GM23338 (cell line): ENCODE results near the gene PCLO. TPM values are rescaled to one million over a fixed set of nuclear protein-coding genes. Genes with fewer than 3 reads are reported as not detected.

Source experiments
- ATAC-seq: fragments of 200-7000 bp; cut with Tn5 transposase; 3 replicates; pipeline ENCODE4 v1.9.1; 2020
- DNase-seq: peaks from one replicate; pipeline ENCODE4 v3.0.0-alpha.2; 2015; ENCODE audit warnings: low spot score
- H2AFZ ChIP-seq: fragments of 200-600 bp; sonication (generic); 2 replicates; pipeline ENCODE4 v1.8.0; 2016; ENCODE audit warnings: antibody characterized with exemption, mild to moderate bottlenecking, moderate library complexity
- H3F3A ChIP-seq: fragments of 200-600 bp; sonication (generic); replicated peaks from 2 replicates; pipeline ENCODE4 v1.8.0; 2017; ENCODE audit warnings: antibody characterized with exemption, mixed run types, low read depth
- H3K27ac ChIP-seq: fragments of 200-600 bp; sonication (generic); 2 replicates; pipeline ENCODE4 v1.6.1; 2016; ENCODE audit warnings: low read depth
- H3K27me3 ChIP-seq: fragments of 200-600 bp; sonication (generic); 2 replicates; pipeline ENCODE4 v1.8.0; 2016; ENCODE audit warnings: mild to moderate bottlenecking, mixed run types, moderate library complexity; ENCODE audit not compliant: insufficient read depth
- H3K36me3 ChIP-seq: fragments of 200-600 bp; sonication (generic); 2 replicates; pipeline ENCODE4 v1.8.0; 2016; ENCODE audit warnings: mild to moderate bottlenecking; ENCODE audit not compliant: insufficient read depth
- H3K4me1 ChIP-seq: fragments of 200-600 bp; sonication (generic); 2 replicates; pipeline ENCODE4 v1.8.0; 2016; ENCODE audit warnings: mild to moderate bottlenecking, moderate library complexity; ENCODE audit not compliant: insufficient read depth
- H3K4me2 ChIP-seq: fragments of 200-600 bp; sonication (generic); 2 replicates; pipeline ENCODE4 v1.7.1; 2017; ENCODE audit warnings: mixed run types
- H3K4me3 ChIP-seq: fragments of 200-600 bp; sonication (generic); 2 replicates; pipeline ENCODE4 v1.6.1; 2016; ENCODE audit warnings: mixed run types
- H3K79me2 ChIP-seq: fragments of 200-600 bp; sonication (generic); replicated peaks from 2 replicates; pipeline ENCODE4 v1.8.0; 2017; ENCODE audit warnings: mild to moderate bottlenecking; ENCODE audit not compliant: insufficient read depth
- H3K9me2 ChIP-seq: fragments of 200-600 bp; sonication (generic); 2 replicates; pipeline ENCODE4 v1.8.0; 2017; ENCODE audit not compliant: insufficient read depth
- H4K20me1 ChIP-seq: fragments of 200-600 bp; sonication (generic); replicated peaks from 2 replicates; pipeline ENCODE4 v1.8.0; 2017; ENCODE audit warnings: mild to moderate bottlenecking; ENCODE audit not compliant: insufficient read depth
- H3K27ac Mint-ChIP-seq: 2 replicates; pipeline ENCODE4 v1.8.0; 2020; ENCODE audit warnings: inconsistent platforms, mild to moderate bottlenecking, moderate library complexity, mixed read lengths
- H3K27me3 Mint-ChIP-seq: 3 replicates; pipeline ENCODE4 v1.8.0; 2022; ENCODE audit warnings: low read depth, mild to moderate bottlenecking, moderate library complexity, mixed read lengths, inconsistent platforms; ENCODE audit not compliant: insufficient read depth, poor library complexity
- H3K36me3 Mint-ChIP-seq: 3 replicates; pipeline ENCODE4 v1.8.0; 2021; ENCODE audit warnings: low read depth, mild to moderate bottlenecking, inconsistent platforms, moderate library complexity, mixed read lengths
- H3K4me1 Mint-ChIP-seq: 3 replicates; pipeline ENCODE4 v1.8.0; 2020; ENCODE audit warnings: mild to moderate bottlenecking, inconsistent platforms, mixed read lengths
- H3K4me3 Mint-ChIP-seq: 3 replicates; pipeline ENCODE4 v1.8.0; 2021; ENCODE audit warnings: moderate library complexity, mild to moderate bottlenecking, inconsistent platforms, mixed read lengths
- H3K9me3 Mint-ChIP-seq: 3 replicates; pipeline ENCODE4 v1.8.0; 2020; ENCODE audit warnings: moderate library complexity, mild to moderate bottlenecking, inconsistent platforms, mixed read lengths
- EZH2 ChIP-seq: fragments of 200-600 bp; sonication (generic); IDR thresholded peaks from one replicate; pipeline ENCODE4 v1.8.0; 2017; ENCODE audit warnings: antibody characterized with exemption, mild to moderate bottlenecking, low read depth; ENCODE audit not compliant: unreplicated experiment
- JUNB ChIP-seq: IDR thresholded peaks from one replicate; pipeline ENCODE4 v1.6.1; 2016; ENCODE audit warnings: antibody characterized with exemption; ENCODE audit not compliant: unreplicated experiment
- POLR2AphosphoS5 ChIP-seq: IDR thresholded peaks from 2 replicates; pipeline ENCODE4 v1.6.1; 2016; ENCODE audit warnings: antibody characterized with exemption, low read depth
- STAT1 ChIP-seq: IDR thresholded peaks from one replicate; pipeline ENCODE4 v1.6.1; 2016; ENCODE audit warnings: antibody characterized with exemption; ENCODE audit not compliant: unreplicated experiment
- ZNF114 ChIP-seq: fragments of 250-450 bp; sonication (Bioruptor Pico); IDR thresholded peaks from 2 replicates; pipeline ENCODE4 v1.5.0; 2020; ENCODE audit warnings: mild to moderate bottlenecking, moderate library complexity
- ZNF331 ChIP-seq: fragments of 250-450 bp; sonication (Bioruptor Pico); IDR thresholded peaks from 2 replicates; pipeline ENCODE4 v1.5.0; 2020; ENCODE audit warnings: low read depth, mild to moderate bottlenecking, moderate library complexity
- ZNF462 ChIP-seq: fragments of 250-450 bp; sonication (Bioruptor Pico); IDR thresholded peaks from 2 replicates; pipeline ENCODE4 v1.5.0; 2020; ENCODE audit warnings: mild to moderate bottlenecking, moderate library complexity
- polyA plus RNA-seq: library from polyadenylated mRNA; unstranded; fragments of >200 nt; fragmentation: Nextera tagmentation; extraction: Ambion mirVana; gene quantifications from 2 replicates; pipeline ENCODE4 v1.2.1, GENCODE V29; 2016
- total RNA-seq: library from RNA; depleted of rRNA; stranded (reverse); fragments of >200 nt; shearing (Covaris generic); gene quantifications from 2 replicates; pipeline ENCODE4 v1.2.3, GENCODE V29; 2014
- TF ChIP-seq, protein P1 (sequence below): IDR thresholded peaks from 2 replicates; pipeline ENCODE4 v1.6.1; 2016; ENCODE audit warnings: antibody characterized with exemption
- TF ChIP-seq, protein P2 (sequence below): IDR thresholded peaks from one replicate; pipeline ENCODE4 v1.6.1; 2018; ENCODE audit warnings: antibody characterized with exemption; ENCODE audit not compliant: unreplicated experiment
- TF ChIP-seq, protein P3 (sequence below), 2 experiments: fragments of 200-600 bp in 1 of 2; sonication (generic) in 1 of 2; conservative IDR thresholded peaks; 2 replicates each; pipeline versions ENCODE4 v1.5.1 to v1.6.1; 2016 to 2017; ENCODE audit warnings: antibody characterized with exemption in 2 of 2, low read depth in 2 of 2, mild to moderate bottlenecking in 2 of 2, moderate library complexity in 1 of 2

The PCLO gene
- total and polyA plus RNA-seq, 2 experiments from 2014 or later = 7.4 to 9.1 TPM

GRCh38 chr7:83055197-83055596, 107.5 kb downstream of the PCLO start:
- no peaks in the 10 kb centered on the region for H3K9me2 ChIP-seq
- no peaks in the 10 kb centered on the region for H3K36me3 ChIP-seq
- no peak overlapping the region for H3K4me2 ChIP-seq
- no peak overlapping the region for H2AFZ ChIP-seq
- ATAC-seq = no peak
- H3K4me3 ChIP-seq = no peak overlapping the region
- no peaks in the 10 kb centered on the region for H3K27me3 ChIP-seq
- no peaks in the 10 kb centered on the region for H3K4me1 ChIP-seq
- Mint-ChIP-seq H3K9me3 (no peaks in the 10 kb centered on the region), H3K36me3 (no peaks in the 10 kb centered on the region), H3K4me1 (no peaks in the 10 kb centered on the region), H3K4me3 (no peak overlapping the region), H3K27me3 (no peaks in the 10 kb centered on the region), H3K27ac (peak overlapping the region; percentile 6; the same call in 1 of the 2 replicates)
- H3K27ac ChIP-seq = no peak overlapping the region
- no peaks in the 10 kb centered on the region for H3F3A ChIP-seq
- no peak for DNase-seq
- TF ChIP-seq, protein P1, sequence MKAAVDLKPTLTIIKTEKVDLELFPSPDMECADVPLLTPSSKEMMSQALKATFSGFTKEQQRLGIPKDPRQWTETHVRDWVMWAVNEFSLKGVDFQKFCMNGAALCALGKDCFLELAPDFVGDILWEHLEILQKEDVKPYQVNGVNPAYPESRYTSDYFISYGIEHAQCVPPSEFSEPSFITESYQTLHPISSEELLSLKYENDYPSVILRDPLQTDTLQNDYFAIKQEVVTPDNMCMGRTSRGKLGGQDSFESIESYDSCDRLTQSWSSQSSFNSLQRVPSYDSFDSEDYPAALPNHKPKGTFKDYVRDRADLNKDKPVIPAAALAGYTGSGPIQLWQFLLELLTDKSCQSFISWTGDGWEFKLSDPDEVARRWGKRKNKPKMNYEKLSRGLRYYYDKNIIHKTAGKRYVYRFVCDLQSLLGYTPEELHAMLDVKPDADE = no peak
- TF ChIP-seq, protein P2, sequence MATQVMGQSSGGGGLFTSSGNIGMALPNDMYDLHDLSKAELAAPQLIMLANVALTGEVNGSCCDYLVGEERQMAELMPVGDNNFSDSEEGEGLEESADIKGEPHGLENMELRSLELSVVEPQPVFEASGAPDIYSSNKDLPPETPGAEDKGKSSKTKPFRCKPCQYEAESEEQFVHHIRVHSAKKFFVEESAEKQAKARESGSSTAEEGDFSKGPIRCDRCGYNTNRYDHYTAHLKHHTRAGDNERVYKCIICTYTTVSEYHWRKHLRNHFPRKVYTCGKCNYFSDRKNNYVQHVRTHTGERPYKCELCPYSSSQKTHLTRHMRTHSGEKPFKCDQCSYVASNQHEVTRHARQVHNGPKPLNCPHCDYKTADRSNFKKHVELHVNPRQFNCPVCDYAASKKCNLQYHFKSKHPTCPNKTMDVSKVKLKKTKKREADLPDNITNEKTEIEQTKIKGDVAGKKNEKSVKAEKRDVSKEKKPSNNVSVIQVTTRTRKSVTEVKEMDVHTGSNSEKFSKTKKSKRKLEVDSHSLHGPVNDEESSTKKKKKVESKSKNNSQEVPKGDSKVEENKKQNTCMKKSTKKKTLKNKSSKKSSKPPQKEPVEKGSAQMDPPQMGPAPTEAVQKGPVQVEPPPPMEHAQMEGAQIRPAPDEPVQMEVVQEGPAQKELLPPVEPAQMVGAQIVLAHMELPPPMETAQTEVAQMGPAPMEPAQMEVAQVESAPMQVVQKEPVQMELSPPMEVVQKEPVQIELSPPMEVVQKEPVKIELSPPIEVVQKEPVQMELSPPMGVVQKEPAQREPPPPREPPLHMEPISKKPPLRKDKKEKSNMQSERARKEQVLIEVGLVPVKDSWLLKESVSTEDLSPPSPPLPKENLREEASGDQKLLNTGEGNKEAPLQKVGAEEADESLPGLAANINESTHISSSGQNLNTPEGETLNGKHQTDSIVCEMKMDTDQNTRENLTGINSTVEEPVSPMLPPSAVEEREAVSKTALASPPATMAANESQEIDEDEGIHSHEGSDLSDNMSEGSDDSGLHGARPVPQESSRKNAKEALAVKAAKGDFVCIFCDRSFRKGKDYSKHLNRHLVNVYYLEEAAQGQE = no peak
- TF ChIP-seq STAT1 = no peak
- TF ChIP-seq EZH2 = no peak
- no peak for TF ChIP-seq ZNF114 (CRISPR knock-in tag)
- TF ChIP-seq, protein P3, sequence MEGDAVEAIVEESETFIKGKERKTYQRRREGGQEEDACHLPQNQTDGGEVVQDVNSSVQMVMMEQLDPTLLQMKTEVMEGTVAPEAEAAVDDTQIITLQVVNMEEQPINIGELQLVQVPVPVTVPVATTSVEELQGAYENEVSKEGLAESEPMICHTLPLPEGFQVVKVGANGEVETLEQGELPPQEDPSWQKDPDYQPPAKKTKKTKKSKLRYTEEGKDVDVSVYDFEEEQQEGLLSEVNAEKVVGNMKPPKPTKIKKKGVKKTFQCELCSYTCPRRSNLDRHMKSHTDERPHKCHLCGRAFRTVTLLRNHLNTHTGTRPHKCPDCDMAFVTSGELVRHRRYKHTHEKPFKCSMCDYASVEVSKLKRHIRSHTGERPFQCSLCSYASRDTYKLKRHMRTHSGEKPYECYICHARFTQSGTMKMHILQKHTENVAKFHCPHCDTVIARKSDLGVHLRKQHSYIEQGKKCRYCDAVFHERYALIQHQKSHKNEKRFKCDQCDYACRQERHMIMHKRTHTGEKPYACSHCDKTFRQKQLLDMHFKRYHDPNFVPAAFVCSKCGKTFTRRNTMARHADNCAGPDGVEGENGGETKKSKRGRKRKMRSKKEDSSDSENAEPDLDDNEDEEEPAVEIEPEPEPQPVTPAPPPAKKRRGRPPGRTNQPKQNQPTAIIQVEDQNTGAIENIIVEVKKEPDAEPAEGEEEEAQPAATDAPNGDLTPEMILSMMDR (conservative IDR thresholded peaks at IDR 0.05; ENCODE audit: low read depth in 2 of 2) = no peak
- no peak for TF ChIP-seq ZNF331
- no peak for TF ChIP-seq ZNF462
- no peak for TF ChIP-seq JUNB
- TF ChIP-seq POLR2AphosphoS5 = no peak
- no peaks in the 10 kb centered on the region for H4K20me1 ChIP-seq
- H3K79me2 ChIP-seq = no peaks in the 10 kb centered on the region
